T-helper 2 cell treated with Interferon-gamma antibody and Interleukin-4, amounts not matched to agents 5 μg/mL and 100 μg/mL, for 36 hours (primary cell): Measurements from ENCODE around the gene PRKAR1B.

ENCODE experiments used
- DNase-seq: peaks from one replicate; pipeline ENCODE4 v3.0.0; 2021; ENCODE audit warnings: low spot score
- H3K27ac Mint-ChIP-seq: one replicate; pipeline ENCODE4 v1.8.0; 2021; ENCODE audit warnings: mild to moderate bottlenecking, mixed read lengths
- H3K27me3 Mint-ChIP-seq: one replicate; pipeline ENCODE4 v1.8.0; 2021; ENCODE audit warnings: low read depth, mixed read lengths
- H3K36me3 Mint-ChIP-seq: one replicate; pipeline ENCODE4 v1.8.0; 2021; ENCODE audit warnings: low read depth, mixed read lengths
- H3K4me1 Mint-ChIP-seq: one replicate; pipeline ENCODE4 v1.8.0; 2021; ENCODE audit warnings: low read depth, mixed read lengths
- H3K4me3 Mint-ChIP-seq: one replicate; pipeline ENCODE4 v1.8.0; 2022; ENCODE audit warnings: mild to moderate bottlenecking, moderate library complexity, mixed read lengths
- H3K9me3 Mint-ChIP-seq: one replicate; pipeline ENCODE4 v1.8.0; 2021; ENCODE audit warnings: mixed read lengths

PRKAR1B gene

DNA sequence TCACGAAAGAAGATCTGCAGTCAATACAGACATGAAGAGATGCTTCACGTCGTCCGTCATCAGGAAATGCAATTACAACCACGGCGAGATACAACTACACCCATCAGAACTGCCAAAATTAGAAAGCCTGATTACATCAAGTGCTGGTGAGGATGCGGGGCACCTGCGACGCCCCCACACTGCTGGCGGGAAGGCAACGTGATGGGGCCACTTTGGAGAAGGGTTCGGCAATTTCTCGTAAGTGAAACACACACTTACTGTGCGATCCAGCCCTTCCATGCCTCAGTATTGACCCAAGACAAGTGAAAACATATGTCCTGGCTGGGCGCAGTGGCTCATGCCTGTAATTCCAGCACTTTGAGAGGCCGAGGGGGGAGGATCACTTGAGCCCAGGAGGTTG, 181.6 kb downstream of the PRKAR1B start:
- Mint-ChIP-seq H3K4me1 (no peaks in the 10 kb centered on the region), H3K36me3 (peaks cover 4% of the 10 kb centered on the region), H3K9me3 (peaks cover 4% of the 10 kb centered on the region), H3K4me3 (no peak overlapping the region), H3K27me3 (no peaks in the 10 kb centered on the region), H3K27ac (no peak overlapping the region)
- no peak for DNase-seq

DNA sequence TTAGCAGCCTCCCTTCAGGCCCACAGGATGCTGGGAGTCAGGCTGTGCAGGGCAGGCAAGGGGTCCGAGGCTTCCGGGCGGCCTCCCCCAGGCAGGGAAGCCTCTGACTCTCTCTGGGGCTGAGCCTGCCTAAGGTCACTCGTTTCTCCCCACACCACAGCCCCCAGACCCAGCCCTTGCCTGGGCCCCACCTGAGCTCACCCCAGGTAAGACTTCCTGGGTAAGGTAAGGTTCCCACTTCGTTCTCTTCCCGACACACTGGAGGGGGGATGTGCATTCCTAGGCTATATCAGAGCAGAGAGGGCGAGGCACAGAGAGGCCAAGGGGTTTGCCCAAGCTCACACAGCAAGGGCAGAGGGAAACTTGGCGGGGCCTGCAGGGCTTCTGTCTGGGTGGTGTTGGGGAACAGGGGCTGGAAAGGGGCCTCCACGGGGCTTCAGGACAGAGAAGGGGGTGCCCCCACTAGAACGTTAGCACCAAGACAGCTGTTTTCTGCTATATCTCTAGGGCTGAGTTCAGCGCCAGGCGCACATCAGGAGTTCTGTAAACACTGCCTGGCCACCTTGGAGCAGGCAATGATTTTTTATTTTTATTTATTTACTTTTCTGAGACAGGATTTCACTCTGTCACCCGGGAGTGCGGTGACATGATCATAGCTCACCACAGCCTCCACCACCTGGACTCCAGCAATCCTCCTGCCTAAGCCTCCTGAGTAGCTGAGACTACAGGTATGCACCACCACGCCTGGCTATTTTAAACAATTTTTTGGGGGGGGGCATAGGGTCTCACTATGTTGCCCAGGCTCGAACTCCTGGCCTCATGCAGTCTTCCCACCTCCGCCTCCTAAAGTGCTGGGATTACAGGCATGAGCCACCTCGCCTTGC, 182.5 kb downstream of the PRKAR1B start:
- H3K4me1 Mint-ChIP-seq = no peaks in the 10 kb centered on the region
- H3K27ac Mint-ChIP-seq = no peak overlapping the region
- peaks cover 4% of the 10 kb centered on the region for H3K9me3 Mint-ChIP-seq
- H3K36me3 Mint-ChIP-seq = peaks cover 4% of the 10 kb centered on the region
- no peaks in the 10 kb centered on the region for H3K27me3 Mint-ChIP-seq
- no peak for DNase-seq
- no peak overlapping the region for H3K4me3 Mint-ChIP-seq

DNA sequence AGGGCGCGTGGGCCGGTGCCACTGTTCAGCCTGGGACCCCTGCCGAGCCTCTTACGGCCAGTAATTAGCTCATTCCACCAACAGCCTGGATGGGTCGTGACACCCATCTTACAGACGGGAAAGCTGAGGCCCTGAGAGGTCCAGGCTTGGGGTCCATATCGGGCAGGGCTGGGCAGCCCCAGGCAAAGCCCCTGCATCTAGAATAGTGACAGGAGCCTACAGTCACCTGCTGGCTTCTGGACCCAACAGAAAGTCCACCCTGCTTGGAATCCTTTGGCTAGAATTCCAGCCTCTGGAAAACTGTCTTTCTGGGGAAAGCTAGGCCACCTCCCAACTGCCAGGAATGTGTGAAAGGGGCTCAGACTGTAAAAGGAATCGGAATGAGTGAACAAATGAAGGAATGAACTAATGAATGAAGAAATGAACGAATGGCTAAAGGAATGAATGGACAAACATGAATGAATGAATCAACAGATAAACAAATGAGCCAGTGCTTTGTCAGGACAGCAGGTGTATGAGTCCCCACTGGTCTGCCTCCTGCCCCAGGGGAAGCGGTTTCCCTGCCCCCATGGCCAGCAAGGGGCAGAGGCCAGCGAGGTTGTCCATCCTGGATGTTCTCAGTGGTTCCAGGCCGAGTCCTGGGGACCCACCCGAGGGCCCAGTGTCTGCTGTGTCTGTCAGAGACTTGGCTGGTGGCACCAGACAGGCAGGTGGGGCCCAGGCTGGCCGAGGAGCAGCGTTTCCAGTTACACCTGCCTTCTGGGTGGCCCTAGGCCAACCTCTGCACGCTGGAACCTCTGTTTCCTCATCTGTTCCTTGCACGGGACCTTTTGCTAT, 183.4 kb downstream of the PRKAR1B start:
- Mint-ChIP-seq H3K9me3 (peaks cover 4% of the 10 kb centered on the region), H3K27ac (no peak overlapping the region), H3K4me1 (no peaks in the 10 kb centered on the region), H3K4me3 (no peak overlapping the region), H3K36me3 (peaks cover under 1% of the 10 kb centered on the region), H3K27me3 (no peaks in the 10 kb centered on the region)
- DNase-seq = no peak

DNA sequence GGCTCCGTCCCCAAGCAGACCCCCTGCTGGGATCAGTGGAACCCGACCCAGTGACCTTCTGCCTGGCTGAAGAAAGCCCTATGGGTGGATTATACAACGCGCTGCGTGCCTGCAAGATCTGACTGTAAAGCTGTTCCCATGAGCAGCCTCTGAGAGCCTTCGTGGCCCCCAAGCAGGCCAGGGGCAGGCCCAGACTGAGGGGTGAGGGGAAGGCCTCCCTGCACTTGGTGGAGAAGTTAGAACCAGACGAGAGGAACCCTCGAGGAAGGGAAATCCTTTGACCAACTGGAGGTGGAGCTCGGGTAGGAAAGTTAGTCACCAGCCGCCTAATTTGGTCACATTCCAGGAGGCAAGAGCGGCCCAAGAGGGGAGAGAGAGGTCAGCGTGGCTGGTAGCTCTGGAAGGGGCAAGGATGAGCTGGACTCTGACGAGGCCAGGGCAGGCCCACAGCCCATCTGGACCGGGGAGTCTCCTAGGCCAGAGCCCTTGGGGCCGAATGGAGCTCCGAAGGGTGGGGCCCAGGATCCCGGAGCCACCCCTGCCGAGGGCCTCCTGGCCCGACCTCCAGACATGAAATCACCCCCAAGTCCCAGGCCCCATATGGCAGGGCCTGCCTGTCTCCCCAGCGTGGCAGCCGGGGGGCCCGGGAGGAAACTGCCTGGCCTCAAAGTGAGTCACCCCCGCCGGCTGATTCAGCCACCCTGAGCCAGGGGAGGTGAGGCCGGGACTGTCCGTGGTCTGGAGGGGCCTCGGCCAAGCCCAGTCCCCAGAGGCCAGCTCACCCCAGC, 184.2 kb downstream of the PRKAR1B start:
- H3K36me3 Mint-ChIP-seq = no peaks in the 10 kb centered on the region
- no peaks in the 10 kb centered on the region for H3K27me3 Mint-ChIP-seq
- H3K27ac Mint-ChIP-seq = no peak overlapping the region
- H3K4me3 Mint-ChIP-seq = no peak overlapping the region
- no peaks in the 10 kb centered on the region for H3K4me1 Mint-ChIP-seq
- DNase-seq = no peak
- peaks cover 4% of the 10 kb centered on the region for H3K9me3 Mint-ChIP-seq

DNA sequence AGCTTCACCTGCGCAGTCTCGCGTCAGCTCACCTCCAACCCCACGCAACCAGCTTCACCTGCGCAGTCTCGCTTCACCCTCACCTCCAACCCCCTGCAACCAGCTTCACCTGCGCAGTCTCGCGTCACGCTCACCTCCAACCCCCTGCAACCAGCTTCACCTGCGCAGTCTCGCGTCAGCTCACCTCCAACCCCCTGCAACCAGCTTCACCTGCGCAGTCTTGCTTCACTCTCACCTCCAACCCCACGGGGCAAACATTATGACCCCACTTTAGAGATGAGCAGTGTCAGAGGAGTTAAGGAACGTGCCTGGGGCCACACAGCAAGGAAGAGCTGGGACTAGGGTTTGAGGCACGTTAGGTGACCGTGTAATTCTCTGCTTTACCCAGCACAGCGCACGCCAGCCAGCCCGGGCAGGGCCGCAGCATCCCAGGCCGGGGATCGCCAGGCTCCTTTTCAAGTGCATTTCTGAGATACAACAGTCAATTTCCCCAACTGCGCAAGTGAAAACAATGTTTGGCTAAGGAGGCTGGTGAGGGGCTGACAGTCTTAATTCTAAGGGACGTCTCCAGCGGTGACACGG, 184.9 kb downstream of the PRKAR1B start:
- no peaks in the 10 kb centered on the region for H3K36me3 Mint-ChIP-seq
- no peak overlapping the region for H3K4me3 Mint-ChIP-seq
- peaks cover 4% of the 10 kb centered on the region for H3K9me3 Mint-ChIP-seq
- H3K27me3 Mint-ChIP-seq = no peaks in the 10 kb centered on the region
- H3K4me1 Mint-ChIP-seq = no peaks in the 10 kb centered on the region
- no peak overlapping the region for H3K27ac Mint-ChIP-seq
- no peak for DNase-seq

DNA sequence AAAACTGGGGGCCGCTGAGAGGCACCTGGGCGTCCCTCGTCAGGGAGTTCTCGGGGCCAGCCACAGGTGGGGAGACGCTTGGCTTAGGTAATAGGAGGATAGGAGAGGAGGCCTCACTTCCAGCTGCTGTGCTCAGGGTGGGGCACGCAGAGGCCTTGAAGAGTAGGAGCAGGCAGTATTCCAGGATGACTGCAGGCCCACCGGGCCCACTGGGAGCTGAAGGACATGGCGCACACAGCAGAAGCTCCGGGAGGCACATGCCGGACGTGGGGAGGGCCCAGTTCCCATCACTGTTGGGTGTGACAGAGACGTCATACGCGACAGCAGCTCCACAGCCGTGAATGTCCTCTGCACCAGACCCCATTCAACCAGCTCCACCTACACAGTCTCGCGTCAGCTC, 185.4 kb downstream of the PRKAR1B start:
- peaks cover 4% of the 10 kb centered on the region for H3K9me3 Mint-ChIP-seq
- H3K27ac Mint-ChIP-seq = no peak overlapping the region
- no peak overlapping the region for H3K4me3 Mint-ChIP-seq
- no peaks in the 10 kb centered on the region for H3K27me3 Mint-ChIP-seq
- DNase-seq = no peak
- no peaks in the 10 kb centered on the region for H3K36me3 Mint-ChIP-seq
- H3K4me1 Mint-ChIP-seq = no peaks in the 10 kb centered on the region

DNA sequence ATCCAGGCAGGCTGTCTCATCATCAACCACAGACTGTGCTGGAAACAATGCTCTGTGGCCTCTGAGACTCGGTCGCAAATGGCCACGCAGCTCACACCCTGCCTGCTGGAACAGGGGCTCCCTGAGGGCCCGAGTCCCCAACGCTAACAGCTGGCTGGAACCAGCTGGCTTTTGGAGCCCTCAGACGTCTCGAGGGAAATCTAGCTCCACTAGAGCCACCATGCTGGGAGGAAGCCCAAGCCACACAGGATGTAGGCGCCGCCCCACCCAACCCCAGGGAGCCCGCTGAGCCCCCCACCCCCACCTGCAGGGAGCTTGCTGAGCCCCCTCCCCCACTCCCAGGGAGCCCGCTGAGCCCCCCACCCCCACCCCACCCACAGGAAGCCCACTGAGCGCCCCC, 186.1 kb downstream of the PRKAR1B start:
- H3K36me3 Mint-ChIP-seq = no peaks in the 10 kb centered on the region
- H3K4me3 Mint-ChIP-seq = no peak overlapping the region
- H3K4me1 Mint-ChIP-seq = no peaks in the 10 kb centered on the region
- no peak for DNase-seq
- no peaks in the 10 kb centered on the region for H3K27me3 Mint-ChIP-seq
- H3K9me3 Mint-ChIP-seq = peaks cover 4% of the 10 kb centered on the region
- H3K27ac Mint-ChIP-seq = no peak overlapping the region

DNA sequence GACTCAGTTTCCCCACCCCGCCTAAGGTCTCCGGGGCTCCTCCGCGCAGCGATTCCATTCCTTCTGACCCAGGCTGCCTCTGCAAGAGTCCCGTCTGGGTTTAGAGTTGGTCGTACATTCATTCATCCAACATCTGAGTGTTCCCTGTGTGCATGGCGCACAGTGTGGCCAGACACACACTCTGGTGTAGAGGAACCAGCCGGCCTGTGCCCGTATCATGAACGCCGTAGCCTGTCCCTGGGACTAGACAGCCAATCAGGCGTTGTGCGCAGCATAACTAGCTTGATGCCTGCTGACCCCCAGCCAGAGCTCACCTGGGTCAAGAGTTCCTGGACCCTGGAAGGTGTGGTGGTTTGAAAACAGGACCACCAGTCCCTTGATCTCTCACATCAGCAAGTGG, 186.5 kb downstream of the PRKAR1B start:
- H3K36me3 Mint-ChIP-seq = no peaks in the 10 kb centered on the region
- no peak overlapping the region for H3K27ac Mint-ChIP-seq
- no peak overlapping the region for H3K4me3 Mint-ChIP-seq

DNA sequence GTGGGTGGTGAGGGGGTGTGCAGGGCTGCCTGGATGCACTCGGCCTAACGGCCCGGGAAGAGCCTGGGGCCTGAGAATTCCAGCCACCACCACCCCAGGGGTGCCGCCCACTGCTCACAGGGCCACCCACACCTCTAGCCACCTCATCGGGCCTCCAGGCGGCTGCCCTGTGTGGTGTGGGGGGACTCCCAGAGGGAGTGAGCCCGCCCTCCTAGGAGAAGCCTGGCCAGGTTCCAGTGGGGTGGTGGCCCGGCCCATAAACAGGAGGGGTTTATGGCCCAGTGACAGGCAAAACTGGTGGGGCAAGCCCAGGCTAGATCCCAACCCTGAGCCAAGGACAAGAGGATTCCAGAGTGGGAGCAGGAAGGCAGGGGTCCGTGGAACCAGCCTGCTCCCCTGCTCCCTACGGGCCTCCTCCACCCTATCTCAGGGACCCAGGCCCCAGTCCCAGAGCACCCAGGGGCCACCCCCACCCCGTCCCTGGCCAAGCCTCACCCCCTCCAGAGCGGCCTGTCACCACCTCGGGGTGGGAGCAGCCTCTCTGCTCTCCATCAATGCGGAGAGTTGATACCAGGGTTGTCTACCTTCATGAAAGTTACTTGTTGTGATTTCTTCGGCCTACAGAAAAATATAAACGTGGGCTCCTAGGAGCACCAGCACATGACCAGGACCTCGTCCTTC, 187.2 kb downstream of the PRKAR1B start:
- Mint-ChIP-seq H3K9me3 (no peaks in the 10 kb centered on the region), H3K36me3 (no peaks in the 10 kb centered on the region), H3K4me3 (no peak overlapping the region), H3K27me3 (no peaks in the 10 kb centered on the region), H3K4me1 (no peaks in the 10 kb centered on the region), H3K27ac (no peak overlapping the region)
- no peak for DNase-seq

More for the DNA sequence above, 186.5 kb downstream of the PRKAR1B start:
- DNase-seq = no peak
- H3K4me1 Mint-ChIP-seq = no peaks in the 10 kb centered on the region
- peaks cover 4% of the 10 kb centered on the region for H3K9me3 Mint-ChIP-seq
- no peaks in the 10 kb centered on the region for H3K27me3 Mint-ChIP-seq

DNA sequence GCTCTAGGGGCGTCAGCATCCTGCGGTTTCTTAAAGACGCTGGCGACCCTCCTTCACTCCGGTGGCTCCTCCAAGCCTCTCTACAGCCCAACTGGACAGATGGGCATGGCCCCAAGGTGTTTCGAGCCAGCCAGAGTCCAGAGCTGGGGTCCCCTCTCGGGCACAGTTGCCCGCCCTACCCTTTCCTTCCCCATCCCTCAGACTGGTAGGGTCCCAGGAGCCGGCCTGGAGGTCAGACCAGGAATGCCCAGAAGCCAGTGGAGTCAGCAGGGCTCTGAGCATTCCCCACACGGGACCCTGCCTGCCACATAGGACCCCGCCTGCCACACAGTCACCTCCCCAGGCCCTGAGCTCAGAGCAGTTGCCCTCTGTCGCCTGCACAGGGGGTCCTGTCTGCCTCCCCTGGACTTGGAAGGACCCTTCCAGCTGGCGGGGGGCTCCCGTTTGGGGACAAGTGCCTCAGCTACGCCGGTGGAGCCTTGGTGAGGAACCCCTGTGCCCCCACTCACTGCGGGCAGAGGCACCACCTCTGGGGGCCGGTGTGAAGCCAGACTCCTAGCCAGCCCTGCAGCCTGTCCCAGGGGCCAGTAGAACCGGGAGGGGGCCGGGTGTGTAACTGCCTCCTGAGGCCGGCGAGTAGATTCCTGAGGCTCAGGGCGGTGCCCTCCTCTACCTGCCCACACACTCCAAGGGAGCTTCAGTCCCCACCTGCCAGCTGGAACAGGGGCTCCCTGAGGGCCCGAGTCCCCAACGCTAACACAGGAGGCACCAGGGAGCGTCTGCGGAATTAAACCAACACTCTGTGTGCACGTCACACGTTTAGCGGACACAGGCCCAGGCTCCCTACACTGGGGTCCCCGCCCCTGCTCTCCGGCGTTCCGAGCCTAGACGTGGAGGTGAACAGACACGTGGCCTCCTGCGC, 188.1 kb downstream of the PRKAR1B start:
- no peak overlapping the region for H3K27ac Mint-ChIP-seq
- H3K9me3 Mint-ChIP-seq = no peaks in the 10 kb centered on the region
- H3K36me3 Mint-ChIP-seq = no peaks in the 10 kb centered on the region
- no peaks in the 10 kb centered on the region for H3K27me3 Mint-ChIP-seq
- DNase-seq = no peak
- H3K4me3 Mint-ChIP-seq = no peak overlapping the region
- H3K4me1 Mint-ChIP-seq = no peaks in the 10 kb centered on the region

DNA sequence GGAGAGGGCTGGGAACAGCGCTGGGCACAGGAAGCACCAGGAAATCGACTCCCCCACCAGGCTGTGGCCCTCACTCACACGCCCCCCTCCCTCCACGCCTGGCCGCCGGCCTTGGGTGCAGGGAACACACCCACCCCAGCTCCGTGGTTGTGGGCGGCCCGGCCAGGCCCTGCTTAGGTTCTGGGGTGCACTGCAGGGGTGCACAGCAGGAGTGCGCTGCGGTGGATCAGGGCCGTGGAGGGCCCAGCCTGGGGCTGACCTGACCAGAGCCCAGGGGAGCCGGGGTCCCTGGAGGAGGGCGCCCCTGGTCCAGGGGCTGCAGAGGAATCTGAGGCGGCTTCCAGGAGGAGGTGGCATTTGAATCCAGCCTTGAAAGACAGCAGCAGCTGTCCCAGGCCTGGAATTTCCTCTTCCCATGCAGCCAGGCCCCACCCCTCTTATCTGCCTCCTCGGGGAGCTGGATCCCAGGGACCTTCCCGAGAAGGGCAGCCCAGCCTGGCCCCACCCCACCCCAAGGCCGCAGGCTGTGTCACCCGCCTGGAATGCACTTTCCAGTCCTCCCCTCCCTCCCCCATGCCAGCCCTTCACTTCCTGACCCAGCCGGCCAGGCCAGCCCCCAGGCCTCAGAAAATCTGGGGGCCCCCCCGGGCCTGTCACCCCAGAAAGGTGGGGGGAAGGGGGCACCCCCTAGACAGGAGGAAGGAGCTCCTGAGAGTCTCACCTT, 189.0 kb downstream of the PRKAR1B start:
- DNase-seq = no peak
- Mint-ChIP-seq H3K4me1 (no peaks in the 10 kb centered on the region), H3K36me3 (no peaks in the 10 kb centered on the region), H3K27ac (no peak overlapping the region), H3K27me3 (no peaks in the 10 kb centered on the region), H3K4me3 (no peak overlapping the region), H3K9me3 (no peaks in the 10 kb centered on the region)

DNA sequence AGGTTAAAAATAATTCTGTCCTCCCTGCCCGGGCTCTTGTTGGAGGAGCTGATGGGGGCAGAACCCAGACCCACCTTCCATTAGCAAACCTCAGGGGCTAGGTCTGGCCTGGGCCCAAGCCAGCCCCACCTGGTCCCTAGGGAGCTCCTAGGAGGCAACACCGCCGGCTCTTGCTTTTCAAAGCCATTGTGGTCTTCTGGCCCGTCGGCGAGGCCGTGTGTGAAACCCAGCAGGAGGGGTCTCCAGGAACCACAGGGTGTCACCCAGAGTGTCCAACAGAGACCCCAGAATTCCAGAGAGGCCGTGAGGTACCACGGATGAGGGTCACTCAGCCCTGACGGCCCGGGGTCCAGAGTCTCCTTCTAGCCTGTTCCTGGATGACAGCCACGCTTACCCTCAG, 190.8 kb downstream of the PRKAR1B start:
- DNase-seq = no peak
- Mint-ChIP-seq H3K27me3 (no peaks in the 10 kb centered on the region), H3K4me3 (no peak overlapping the region), H3K27ac (no peak overlapping the region), H3K36me3 (no peaks in the 10 kb centered on the region), H3K9me3 (no peaks in the 10 kb centered on the region), H3K4me1 (no peaks in the 10 kb centered on the region)
